Measurements from ENCODE around the gene CAV1. TPM values are rescaled to one million over a fixed set of nuclear protein-coding genes. Genes with fewer than 3 reads are reported as not detected.

The CAV1 gene
- total RNA-seq, 1 experiment from 2014 or later, result 20.2 TPM

DNA sequence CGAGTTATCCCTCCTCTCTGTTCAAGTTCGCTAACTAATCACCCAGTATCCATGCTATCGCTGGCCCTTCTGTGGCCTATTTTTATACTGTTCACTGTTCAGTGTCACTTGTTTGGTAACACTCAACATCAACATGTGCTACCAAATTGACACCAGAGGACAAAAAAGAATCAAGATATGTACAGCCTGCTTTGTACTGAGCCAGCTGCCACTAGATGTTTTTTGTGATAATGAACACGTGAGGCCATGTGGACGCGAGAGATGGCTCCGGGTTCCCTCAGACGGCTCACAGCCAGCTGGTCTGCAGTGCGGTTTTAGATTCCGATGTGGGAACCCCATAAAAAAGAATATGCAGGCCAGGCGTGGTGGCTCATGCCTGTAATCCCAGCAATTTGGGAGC lies 21.2 kb downstream of the CAV1 start:
- Histone ChIP-seq H2AK5ac (ENCODE audit: insufficient read length, low read length) (no peak overlapping the region), H2BK5ac (ENCODE audit: insufficient read length, low read length) (no peak overlapping the region), H4K91ac (ENCODE audit: insufficient read length, low read depth, low read length) (no peak overlapping the region), H2AFZ (ENCODE audit: low read length) (no peak overlapping the region), H3K79me1 (ENCODE audit: insufficient read depth, low read depth, low read length, poor library complexity, severe bottlenecking) (no peaks in the 10 kb centered on the region), H3K14ac (ENCODE audit: insufficient read depth, low read length) (no peak overlapping the region), H3K23ac (ENCODE audit: insufficient read length, low read depth, low read length) (no peak overlapping the region), H3K4ac (ENCODE audit: low read depth, low read length) (no peak overlapping the region), H2BK15ac (ENCODE audit: low read depth, low read length) (no peak overlapping the region), H4K20me1 (ENCODE audit: control insufficient read depth, insufficient read depth, insufficient read length) (no peaks in the 10 kb centered on the region), H3K9me3 (ENCODE audit: control insufficient read depth, low read depth, low read length) (no peaks in the 10 kb centered on the region), H2BK12ac (ENCODE audit: insufficient read length, low read depth, low read length) (no peak overlapping the region), H3K18ac (ENCODE audit: insufficient read length, low read depth, low read length) (no peak overlapping the region), H3K79me2 (ENCODE audit: insufficient read depth, low read length) (no peaks in the 10 kb centered on the region), H3K56ac (ENCODE audit: insufficient read length, low read depth, low read length) (no peak overlapping the region), H2BK120ac (ENCODE audit: low read depth, low read length, poor library complexity, severe bottlenecking) (no peak overlapping the region), H3K23me2 (ENCODE audit: insufficient read length, low read depth, low read length, poor library complexity, severe bottlenecking) (no peaks in the 10 kb centered on the region), H3K9ac (ENCODE audit: extremely low read depth, insufficient read length, low read length) (no peak overlapping the region), H2BK20ac (ENCODE audit: low read depth, low read length, poor library complexity, severe bottlenecking) (no peak overlapping the region), H3K27me3 (ENCODE audit: insufficient read depth, low read length) (no peaks in the 10 kb centered on the region; the same call in 1 of the 2 replicates), H3K4me1 (ENCODE audit: insufficient read depth, low read length) (no peaks in the 10 kb centered on the region), H3K27ac (ENCODE audit: insufficient read length, low read depth, low read length) (no peak overlapping the region), H4K8ac (replicated peaks; ENCODE audit: insufficient read length, low read depth, low read length) (no peak overlapping the region), H4K5ac (ENCODE audit: insufficient read length, low read depth, low read length) (no peak overlapping the region), H3K4me2 (ENCODE audit: insufficient read depth, insufficient read length, low read length) (no peak overlapping the region), H3T11ph (ENCODE audit: low read length) (no peak overlapping the region)
- no peaks in the 10 kb centered on the region for H3K9me3 Mint-ChIP-seq
- no peak overlapping the region for H3K4me3 Mint-ChIP-seq
- no peaks in the 10 kb centered on the region for H3K4me1 Mint-ChIP-seq
- no peak for DNase-seq
- no peak overlapping the region for H3K27ac Mint-ChIP-seq
- no CpG with 5 or more reads among the region's 11 CpGs for WGBS (ENCODE audit: extremely low coverage, insufficient read length, low lambda C conversion rate)
- H3K36me3 Mint-ChIP-seq (ENCODE audit: insufficient read depth in 1 of 3, low read depth in 3 of 3), result no peaks in the 10 kb centered on the region
- H3K27me3 Mint-ChIP-seq (ENCODE audit: low read depth), result no peaks in the 10 kb centered on the region
- TF ChIP-seq, protein P1, sequence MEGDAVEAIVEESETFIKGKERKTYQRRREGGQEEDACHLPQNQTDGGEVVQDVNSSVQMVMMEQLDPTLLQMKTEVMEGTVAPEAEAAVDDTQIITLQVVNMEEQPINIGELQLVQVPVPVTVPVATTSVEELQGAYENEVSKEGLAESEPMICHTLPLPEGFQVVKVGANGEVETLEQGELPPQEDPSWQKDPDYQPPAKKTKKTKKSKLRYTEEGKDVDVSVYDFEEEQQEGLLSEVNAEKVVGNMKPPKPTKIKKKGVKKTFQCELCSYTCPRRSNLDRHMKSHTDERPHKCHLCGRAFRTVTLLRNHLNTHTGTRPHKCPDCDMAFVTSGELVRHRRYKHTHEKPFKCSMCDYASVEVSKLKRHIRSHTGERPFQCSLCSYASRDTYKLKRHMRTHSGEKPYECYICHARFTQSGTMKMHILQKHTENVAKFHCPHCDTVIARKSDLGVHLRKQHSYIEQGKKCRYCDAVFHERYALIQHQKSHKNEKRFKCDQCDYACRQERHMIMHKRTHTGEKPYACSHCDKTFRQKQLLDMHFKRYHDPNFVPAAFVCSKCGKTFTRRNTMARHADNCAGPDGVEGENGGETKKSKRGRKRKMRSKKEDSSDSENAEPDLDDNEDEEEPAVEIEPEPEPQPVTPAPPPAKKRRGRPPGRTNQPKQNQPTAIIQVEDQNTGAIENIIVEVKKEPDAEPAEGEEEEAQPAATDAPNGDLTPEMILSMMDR (conservative IDR thresholded peaks at IDR 0.05), result no peak

All from H9 (cell line).